ENCODE results near the gene ASPG.

DNA sequence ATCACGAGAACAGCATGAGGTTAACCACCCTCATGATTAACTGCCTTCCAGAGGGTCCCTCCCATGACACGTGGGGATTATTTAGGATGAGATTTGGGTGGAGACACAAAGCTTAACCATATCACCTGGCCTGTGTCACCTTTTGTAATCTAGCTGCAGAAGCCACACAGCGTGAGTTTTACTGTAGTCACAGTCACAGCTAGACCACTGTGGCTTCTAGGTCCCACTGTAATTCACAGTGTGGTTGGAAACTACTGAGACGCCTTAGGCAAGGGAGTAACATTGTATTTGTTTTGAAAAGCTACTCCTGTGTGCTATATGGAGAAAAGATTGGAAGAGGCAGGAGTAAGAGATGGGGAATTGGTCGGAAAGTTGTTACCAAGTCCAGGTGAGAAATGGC, 46.3 kb upstream of the ASPG start:
- TF ChIP-seq, protein P1, sequence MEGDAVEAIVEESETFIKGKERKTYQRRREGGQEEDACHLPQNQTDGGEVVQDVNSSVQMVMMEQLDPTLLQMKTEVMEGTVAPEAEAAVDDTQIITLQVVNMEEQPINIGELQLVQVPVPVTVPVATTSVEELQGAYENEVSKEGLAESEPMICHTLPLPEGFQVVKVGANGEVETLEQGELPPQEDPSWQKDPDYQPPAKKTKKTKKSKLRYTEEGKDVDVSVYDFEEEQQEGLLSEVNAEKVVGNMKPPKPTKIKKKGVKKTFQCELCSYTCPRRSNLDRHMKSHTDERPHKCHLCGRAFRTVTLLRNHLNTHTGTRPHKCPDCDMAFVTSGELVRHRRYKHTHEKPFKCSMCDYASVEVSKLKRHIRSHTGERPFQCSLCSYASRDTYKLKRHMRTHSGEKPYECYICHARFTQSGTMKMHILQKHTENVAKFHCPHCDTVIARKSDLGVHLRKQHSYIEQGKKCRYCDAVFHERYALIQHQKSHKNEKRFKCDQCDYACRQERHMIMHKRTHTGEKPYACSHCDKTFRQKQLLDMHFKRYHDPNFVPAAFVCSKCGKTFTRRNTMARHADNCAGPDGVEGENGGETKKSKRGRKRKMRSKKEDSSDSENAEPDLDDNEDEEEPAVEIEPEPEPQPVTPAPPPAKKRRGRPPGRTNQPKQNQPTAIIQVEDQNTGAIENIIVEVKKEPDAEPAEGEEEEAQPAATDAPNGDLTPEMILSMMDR (IDR thresholded peaks at IDR 0.05): no peak
- TF ChIP-seq POLR2AphosphoS5 (IDR thresholded peaks at IDR 0.05): no peak
